ENCODE results near the gene PDXDC1. TPM values are rescaled to one million over a fixed set of nuclear protein-coding genes. Genes with fewer than 3 reads are reported as not detected.
"Not testable (repeated sequence)": the region's sequence is repeated elsewhere in the genome, so short reads cannot be mapped to it uniquely, and the experiment has no call there.

PDXDC1 gene
- total and polyA plus RNA-seq, 2 donors from 2014 or later: 56.5 to 113 TPM

GRCh38 chr16:14963281-14964173 is 11.3 kb upstream of the PDXDC1 start:
- Histone ChIP-seq H3K4me3 (ENCODE audit: low read length in 3 of 3) (no peak overlapping the region), H3K27me3 (ENCODE audit: control insufficient read depth, insufficient read depth, low read length) (no peaks in the 10 kb centered on the region), H3K27ac (ENCODE audit: low read depth in 2 of 2, low read length in 2 of 2) (no peak overlapping the region), H3K4me1 (ENCODE audit: control insufficient read depth in 2 of 3, insufficient read depth in 2 of 3, low read depth in 1 of 3, low read length in 3 of 3) (no peaks in the 10 kb centered on the region), H3K9me3 (ENCODE audit: control insufficient read depth in 2 of 3, insufficient read depth in 1 of 3, low read length in 3 of 3) (no peaks in the 10 kb centered on the region), H3K9ac (ENCODE audit: low read length in 3 of 3) (no peak overlapping the region), H3K36me3 (ENCODE audit: control insufficient read depth in 2 of 3, insufficient read depth in 3 of 3, low read length in 3 of 3) (no peaks in the 10 kb centered on the region)
- intact Hi-C loops (cut with DNase I): no loop called here
- DNase-seq (no peak), FAIRE-seq (no peak)
- no peak for TF ChIP-seq CTCF (IDR thresholded peaks at IDR 0.05; ENCODE audit: borderline replicate concordance, extremely low read depth, insufficient read depth)

- Histone ChIP-seq H3K27me3 (ENCODE audit: control insufficient read depth, insufficient read depth, low read length) (no peaks in the 10 kb centered on the region), H3K36me3 (ENCODE audit: control insufficient read depth in 2 of 3, insufficient read depth in 3 of 3, low read length in 3 of 3) (no peaks in the 10 kb centered on the region), H3K9me3 (ENCODE audit: control insufficient read depth in 2 of 3, insufficient read depth in 1 of 3, low read length in 3 of 3) (no peaks in the 10 kb centered on the region), H3K4me3 (ENCODE audit: low read length in 3 of 3) (no peak overlapping the region), H3K27ac (ENCODE audit: low read depth in 2 of 2, low read length in 2 of 2) (no peak overlapping the region), H3K4me1 (ENCODE audit: control insufficient read depth in 2 of 3, insufficient read depth in 2 of 3, low read depth in 1 of 3, low read length in 3 of 3) (no peaks in the 10 kb centered on the region), H3K9ac (ENCODE audit: low read length in 3 of 3) (no peak overlapping the region)
- DNase-seq (no peak), FAIRE-seq (no peak)
- TF ChIP-seq CTCF (IDR thresholded peaks at IDR 0.05; ENCODE audit: borderline replicate concordance, extremely low read depth, insufficient read depth): no peak
- intact Hi-C loops (cut with DNase I): no loop called here
Measured at GRCh38 chr16:14965328-14965727, 9.5 kb upstream of the PDXDC1 start.

GRCh38 chr16:14969795-14970194 is 5.0 kb upstream of the PDXDC1 start:
- H3K4me1 ChIP-seq (ENCODE audit: control insufficient read depth in 2 of 3, insufficient read depth in 2 of 3, low read depth in 1 of 3, low read length in 3 of 3); H3K27ac ChIP-seq (ENCODE audit: low read depth in 2 of 2, low read length in 2 of 2); H3K27me3 ChIP-seq (ENCODE audit: control insufficient read depth, insufficient read depth, low read length); H3K4me3 ChIP-seq (ENCODE audit: low read length in 3 of 3); H3K36me3 ChIP-seq (ENCODE audit: control insufficient read depth in 2 of 3, insufficient read depth in 3 of 3, low read length in 3 of 3); FAIRE-seq; H3K9ac ChIP-seq (ENCODE audit: low read length in 3 of 3); DNase-seq; H3K9me3 ChIP-seq (ENCODE audit: control insufficient read depth in 2 of 3, insufficient read depth in 1 of 3, low read length in 3 of 3); intact Hi-C loops (cut with DNase I): not testable (repeated sequence)

- FAIRE-seq; H3K4me1 ChIP-seq (ENCODE audit: control insufficient read depth in 2 of 3, insufficient read depth in 2 of 3, low read depth in 1 of 3, low read length in 3 of 3); H3K27ac ChIP-seq (ENCODE audit: low read depth in 2 of 2, low read length in 2 of 2); H3K9ac ChIP-seq (ENCODE audit: low read length in 3 of 3); H3K9me3 ChIP-seq (ENCODE audit: control insufficient read depth in 2 of 3, insufficient read depth in 1 of 3, low read length in 3 of 3); H3K4me3 ChIP-seq (ENCODE audit: low read length in 3 of 3); H3K27me3 ChIP-seq (ENCODE audit: control insufficient read depth, insufficient read depth, low read length); DNase-seq; H3K36me3 ChIP-seq (ENCODE audit: control insufficient read depth in 2 of 3, insufficient read depth in 3 of 3, low read length in 3 of 3); intact Hi-C loops (cut with DNase I): not testable (repeated sequence)
Measured at GRCh38 chr16:14971621-14972228, 3.1 kb upstream of the PDXDC1 start.

GRCh38 chr16:14973785-14974322 is 972 bp upstream of the PDXDC1 start:
- peak overlapping the region in 1 of 3 donors; percentile 71 for H3K9ac ChIP-seq (ENCODE audit: low read length in 3 of 3)
- H3K36me3 ChIP-seq (ENCODE audit: control insufficient read depth in 2 of 3, insufficient read depth in 3 of 3, low read length in 3 of 3); H3K27me3 ChIP-seq (ENCODE audit: control insufficient read depth, insufficient read depth, low read length); DNase-seq; H3K27ac ChIP-seq (ENCODE audit: low read depth in 2 of 2, low read length in 2 of 2); H3K4me1 ChIP-seq (ENCODE audit: control insufficient read depth in 2 of 3, insufficient read depth in 2 of 3, low read depth in 1 of 3, low read length in 3 of 3); FAIRE-seq; H3K9me3 ChIP-seq (ENCODE audit: control insufficient read depth in 2 of 3, insufficient read depth in 1 of 3, low read length in 3 of 3); intact Hi-C loops (cut with DNase I): not testable (repeated sequence)
- H3K4me3 ChIP-seq (ENCODE audit: low read length in 3 of 3): peak overlapping the region; percentile 48 to 85 (median 66)

- peak overlapping the region; percentile 93 to 94 for H3K27ac ChIP-seq (ENCODE audit: low read depth in 2 of 2, low read length in 2 of 2)
- peak overlapping the region in 1 of 3 donors; percentile 71 for H3K9ac ChIP-seq (ENCODE audit: low read length in 3 of 3)
- FAIRE-seq; H3K36me3 ChIP-seq (ENCODE audit: control insufficient read depth in 2 of 3, insufficient read depth in 3 of 3, low read length in 3 of 3); H3K4me1 ChIP-seq (ENCODE audit: control insufficient read depth in 2 of 3, insufficient read depth in 2 of 3, low read depth in 1 of 3, low read length in 3 of 3); H3K27me3 ChIP-seq (ENCODE audit: control insufficient read depth, insufficient read depth, low read length); intact Hi-C loops (cut with DNase I); H3K9me3 ChIP-seq (ENCODE audit: control insufficient read depth in 2 of 3, insufficient read depth in 1 of 3, low read length in 3 of 3): not testable (repeated sequence)
- DNase-seq: peak in 3 of 5 donors; percentile 72 to 85 (median 84)
- H3K4me3 ChIP-seq (ENCODE audit: low read length in 3 of 3): peak overlapping the region; percentile 48 to 85 (median 66)
Measured at GRCh38 chr16:14974331-14974655, 533 bp upstream of the PDXDC1 start.

Data from kidney (tissue), 14 donors.